HG02610 (cell line): ENCODE results near the gene STK32C.
"Not testable (repeated sequence)": the region's sequence is repeated elsewhere in the genome, so short reads cannot be mapped to it uniquely, and the experiment has no call there.

ENCODE experiments used
- ATAC-seq: cut with Tn5 transposase; IDR thresholded peaks from one replicate; pipeline ENCODE4 v1.9.1; 2021; ENCODE audit warnings: mild to moderate bottlenecking, moderate library complexity; ENCODE audit not compliant: unreplicated experiment

STK32C gene

DNA sequence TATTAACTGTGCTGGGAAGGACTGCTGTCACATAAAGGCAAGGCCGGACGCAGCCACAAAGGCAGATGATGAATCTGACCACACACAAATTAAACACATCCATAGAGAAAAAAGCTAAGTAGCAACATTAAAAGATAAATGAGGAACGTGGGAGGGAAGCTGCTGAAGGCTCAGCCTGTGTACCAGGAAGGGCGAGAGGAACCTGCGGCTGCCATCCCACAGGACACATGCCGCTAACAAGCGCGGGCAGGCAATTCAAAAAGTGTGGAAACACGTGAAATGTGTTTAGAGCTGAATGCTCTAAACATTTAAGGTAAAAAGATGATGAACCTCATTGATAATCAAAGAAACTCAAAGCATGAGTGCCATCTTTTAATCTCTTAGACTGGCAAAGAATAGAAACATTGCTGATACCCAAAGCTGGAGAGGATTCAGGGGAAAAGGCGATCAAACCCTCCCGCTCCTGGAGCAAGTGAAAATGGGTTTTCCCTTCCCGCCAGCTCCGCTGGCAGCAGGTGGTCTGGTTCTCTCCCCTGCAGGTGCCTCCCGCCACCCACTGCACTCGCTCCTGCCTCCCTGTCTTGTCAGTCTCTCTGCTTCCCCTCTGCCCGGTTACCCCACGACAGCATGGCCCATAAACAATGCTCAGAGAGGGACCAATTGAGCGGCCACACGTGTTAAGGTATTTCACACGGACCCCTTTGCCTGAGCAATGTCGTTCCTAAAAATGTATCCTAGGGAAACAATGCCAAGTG, 4.2 kb downstream of the STK32C start:
- no peak for ATAC-seq

GRCh38 chr10:132302421-132303310, 5.1 kb downstream of the STK32C start:
- ATAC-seq, result no peak

GRCh38 chr10:132301371-132302330, 6.1 kb downstream of the STK32C start:
- ATAC-seq, result no peak

DNA sequence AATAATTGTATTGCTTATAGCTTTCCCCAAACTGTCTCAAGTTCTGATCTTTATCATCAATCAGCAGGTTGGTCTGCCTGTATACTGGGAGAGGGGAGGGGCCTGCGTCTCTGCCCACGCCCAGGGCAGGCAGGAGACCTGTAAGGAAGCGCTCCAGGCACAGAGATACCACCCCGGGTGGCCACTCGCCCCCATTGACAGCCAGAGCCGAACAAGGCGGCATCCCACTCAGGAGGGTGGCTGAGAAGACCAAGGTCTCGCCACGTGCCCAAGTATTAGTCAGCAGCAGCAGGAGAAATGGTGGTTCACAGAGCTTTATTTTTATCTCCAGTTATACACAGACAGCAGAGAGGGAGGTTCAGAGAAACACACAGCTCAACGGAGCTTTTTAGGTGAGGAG, 7.2 kb downstream of the STK32C start:
- no peak for ATAC-seq

DNA sequence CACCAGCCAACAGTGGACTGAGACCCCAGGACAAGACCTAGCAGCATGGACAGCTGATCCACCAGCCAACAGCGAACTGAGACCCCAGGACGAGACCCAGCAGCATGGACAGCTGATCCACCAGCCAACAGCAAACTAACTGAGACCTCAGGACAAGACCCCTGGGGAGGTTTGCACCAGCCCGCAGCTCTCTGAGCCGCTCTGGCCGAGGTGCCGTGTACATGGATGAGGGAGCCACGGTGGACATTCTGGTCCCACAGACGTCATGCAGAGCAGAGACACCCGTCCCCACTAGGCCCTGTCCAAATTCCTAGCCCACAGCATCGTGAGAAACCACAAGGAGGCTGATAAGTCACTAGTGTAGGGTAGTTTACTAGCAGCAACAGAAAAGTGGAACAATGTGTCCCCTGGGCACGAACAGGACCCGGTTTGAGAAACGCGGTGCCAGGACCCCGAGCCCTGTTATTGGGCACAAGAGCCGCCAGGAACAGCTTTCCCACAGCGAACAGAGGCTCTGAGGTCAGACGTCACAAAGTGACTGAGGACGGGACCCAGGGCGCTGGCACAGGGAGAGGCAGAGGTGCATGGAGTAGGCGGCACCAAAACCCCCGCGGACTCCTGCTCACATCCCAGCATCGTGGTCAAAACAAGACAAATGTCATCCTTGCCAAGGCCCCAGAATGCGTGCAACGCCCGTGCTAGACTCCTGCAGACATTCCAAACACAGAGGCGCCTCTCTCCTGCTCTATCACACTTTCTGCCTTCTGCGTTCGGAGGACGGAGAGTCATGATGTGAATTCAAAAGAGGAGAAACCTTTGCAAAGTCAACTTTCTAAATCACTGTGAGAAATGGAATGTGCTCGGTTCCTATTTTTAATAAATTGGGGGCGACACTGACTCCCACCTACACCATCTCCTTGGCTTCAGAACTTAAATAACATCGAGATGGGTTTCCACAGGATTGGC, 8.1 kb downstream of the STK32C start:
- no peak for ATAC-seq

DNA sequence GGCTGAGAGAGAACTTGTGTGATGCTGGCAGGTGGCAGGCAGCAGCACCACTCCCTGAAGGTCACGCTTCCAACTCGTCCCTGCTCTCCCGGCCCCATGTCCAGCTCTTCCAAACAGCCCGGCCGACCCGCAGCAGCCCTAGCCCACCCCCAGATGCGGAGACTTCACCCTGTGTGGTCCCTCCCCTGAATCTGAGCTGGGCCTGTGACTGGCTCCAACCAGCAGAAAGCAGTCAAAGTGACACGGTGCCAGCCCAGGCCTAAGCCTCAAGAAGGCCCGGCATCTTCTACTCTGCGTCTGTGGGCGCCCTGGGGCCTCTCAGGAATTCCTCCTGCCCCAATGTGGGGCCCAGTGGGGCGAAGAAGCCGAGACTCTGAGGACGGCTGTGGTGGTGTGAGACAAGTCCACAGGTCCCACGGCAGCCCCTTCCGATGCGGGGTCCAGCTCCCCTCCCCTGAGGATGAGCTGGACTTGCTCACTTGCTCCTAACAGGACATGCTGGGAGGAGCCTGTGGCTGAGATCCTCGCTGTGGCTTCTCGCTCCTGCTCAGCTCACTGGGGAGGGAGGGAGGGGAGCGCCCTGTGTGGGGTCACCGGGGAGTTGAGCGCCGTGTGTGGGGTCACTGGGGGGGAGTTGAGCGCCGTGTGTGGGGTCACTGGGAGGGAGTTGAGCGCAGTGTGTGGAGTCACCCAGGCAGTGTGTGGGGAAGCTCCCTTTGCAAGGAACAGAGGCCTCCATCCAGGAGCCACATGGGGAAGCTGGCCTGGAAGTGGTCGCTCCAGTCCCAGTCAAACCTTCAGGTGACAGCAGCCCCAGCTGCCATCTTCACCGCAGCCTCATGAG, 9.5 kb downstream of the STK32C start:
- no peak for ATAC-seq

DNA sequence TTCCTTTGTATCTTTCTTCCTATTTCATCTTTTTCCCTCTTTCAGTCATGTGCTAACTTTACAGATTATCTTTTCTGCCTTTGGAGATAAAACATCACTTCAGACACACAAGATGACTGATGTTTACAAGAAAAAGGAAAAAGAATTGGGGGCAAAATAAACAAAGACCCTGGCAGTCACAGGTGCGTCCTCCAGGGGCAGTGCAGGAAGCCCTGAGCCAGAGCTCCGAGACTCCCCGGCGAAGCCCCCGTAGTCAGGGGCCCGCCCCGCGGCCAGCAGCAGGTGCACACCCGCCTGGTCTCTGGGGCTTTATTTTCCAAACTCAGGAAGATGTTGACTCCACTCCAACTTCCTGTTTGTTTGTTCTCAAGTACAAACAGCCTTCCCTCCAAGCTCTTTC, 10.2 kb downstream of the STK32C start:
- ATAC-seq, result no peak

DNA sequence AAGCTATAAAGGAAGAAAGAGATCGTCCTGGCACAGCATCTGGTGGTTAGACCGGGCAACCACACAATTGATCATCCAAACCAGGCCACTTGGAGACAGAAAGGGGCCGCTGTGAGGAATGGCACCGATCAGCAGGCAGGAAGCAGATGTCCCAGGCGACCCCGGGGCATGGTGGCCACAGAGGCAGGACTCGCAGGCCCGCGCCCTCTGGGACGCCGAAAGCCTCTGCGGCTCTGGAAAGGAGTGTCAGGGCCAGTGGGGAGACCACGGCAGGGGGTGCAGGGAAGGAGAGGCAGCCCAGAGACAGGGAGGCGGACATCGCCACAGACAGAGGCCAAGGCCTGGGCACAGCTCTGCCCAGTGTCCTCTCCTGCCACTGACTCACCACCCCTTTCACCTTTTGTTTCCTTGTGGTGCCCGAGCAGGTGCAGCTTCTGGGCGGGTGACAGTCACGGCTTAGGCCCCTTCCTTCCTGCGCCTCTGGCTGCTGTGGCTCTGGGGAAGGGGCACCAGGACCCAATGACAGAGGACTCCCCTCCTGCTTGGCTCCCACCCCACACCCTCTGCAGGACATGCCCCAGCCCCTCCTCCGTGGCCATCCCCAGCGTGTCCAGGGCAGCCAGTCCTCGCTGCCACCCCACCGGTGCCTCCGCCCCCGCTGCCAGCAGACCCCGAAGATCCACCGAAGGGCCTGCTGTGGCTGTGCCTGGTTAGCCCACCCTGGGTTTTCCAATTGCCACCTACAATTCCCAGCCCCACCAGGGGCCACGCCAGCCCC, 10.9 kb downstream of the STK32C start:
- ATAC-seq, result no peak

GRCh38 chr10:132295481-132295880, 12.3 kb downstream of the STK32C start:
- ATAC-seq, result not testable (repeated sequence)

DNA sequence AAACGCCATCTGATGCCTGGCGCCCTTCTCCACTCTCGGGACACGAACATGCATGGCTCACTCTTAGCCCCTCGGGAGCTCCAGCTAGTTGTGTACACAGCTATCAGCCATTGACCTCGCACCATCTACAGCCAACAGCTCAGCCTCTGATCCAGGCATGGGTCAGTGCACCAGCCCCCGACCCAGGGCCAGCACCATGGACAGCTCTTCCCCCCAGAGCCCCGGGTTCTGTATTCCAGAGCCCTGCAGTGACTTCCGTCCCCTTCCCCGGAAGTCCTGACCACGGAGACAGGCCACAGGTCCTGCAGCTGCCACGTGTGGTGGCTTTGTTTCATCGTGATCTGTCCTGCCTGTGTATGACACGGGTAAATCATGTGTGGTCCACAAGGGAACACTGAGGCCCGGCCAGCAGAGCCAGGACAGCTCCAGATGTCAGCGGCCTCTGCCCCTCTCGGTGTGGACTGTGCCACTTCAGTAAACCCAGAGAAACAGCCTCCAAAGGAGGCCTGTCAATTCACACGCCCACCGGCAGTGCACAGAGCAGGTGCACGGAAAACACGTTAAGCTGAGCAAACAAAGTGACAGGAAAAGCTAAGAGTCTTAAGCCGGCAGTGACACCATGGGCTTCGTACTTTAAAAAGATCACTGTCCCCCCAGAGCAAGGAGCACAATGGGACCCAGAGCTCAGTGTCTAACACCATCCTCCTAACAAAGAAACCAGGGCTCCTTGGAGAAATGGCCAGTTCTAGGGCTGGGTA, 13.0 kb downstream of the STK32C start:
- ATAC-seq, result no peak

DNA sequence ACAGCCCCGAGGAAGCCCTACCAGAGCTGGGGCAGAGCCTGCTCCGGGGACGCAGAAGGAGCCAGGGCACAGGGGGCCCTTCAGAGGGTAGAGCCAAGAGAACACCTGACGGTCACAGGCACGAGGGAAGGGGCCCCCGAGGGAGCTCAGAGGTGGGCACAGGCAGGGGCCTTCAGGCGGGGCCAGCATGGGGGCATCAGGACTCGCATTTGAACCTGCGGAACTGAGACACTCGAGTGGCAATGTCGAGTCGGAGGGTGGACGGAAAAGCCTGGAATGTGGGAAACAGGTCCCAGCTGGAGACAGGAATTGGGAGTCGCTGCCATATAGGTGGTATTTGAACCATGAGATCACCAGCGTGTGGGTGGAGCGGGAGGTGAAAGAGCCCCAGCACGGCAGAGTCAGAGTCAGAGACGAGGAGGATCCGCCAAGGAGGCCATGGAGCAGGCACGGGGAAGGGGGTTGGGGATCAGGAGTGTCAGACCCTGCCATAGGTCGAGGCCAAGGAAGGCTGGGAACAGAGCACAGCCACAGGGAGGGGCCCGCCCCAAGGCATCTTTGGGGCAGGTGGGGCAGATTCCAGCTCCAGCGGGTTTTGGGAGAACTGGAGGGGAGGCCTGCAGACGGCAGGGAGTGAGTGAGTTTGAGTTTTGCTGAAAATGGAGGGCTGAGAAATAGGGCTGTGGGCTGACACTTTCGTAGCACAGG, 13.8 kb downstream of the STK32C start:
- ATAC-seq, result no peak

- ATAC-seq, result no peak
Observed at GRCh38 chr10:132293201-132293812, 14.4 kb downstream of the STK32C start.

DNA sequence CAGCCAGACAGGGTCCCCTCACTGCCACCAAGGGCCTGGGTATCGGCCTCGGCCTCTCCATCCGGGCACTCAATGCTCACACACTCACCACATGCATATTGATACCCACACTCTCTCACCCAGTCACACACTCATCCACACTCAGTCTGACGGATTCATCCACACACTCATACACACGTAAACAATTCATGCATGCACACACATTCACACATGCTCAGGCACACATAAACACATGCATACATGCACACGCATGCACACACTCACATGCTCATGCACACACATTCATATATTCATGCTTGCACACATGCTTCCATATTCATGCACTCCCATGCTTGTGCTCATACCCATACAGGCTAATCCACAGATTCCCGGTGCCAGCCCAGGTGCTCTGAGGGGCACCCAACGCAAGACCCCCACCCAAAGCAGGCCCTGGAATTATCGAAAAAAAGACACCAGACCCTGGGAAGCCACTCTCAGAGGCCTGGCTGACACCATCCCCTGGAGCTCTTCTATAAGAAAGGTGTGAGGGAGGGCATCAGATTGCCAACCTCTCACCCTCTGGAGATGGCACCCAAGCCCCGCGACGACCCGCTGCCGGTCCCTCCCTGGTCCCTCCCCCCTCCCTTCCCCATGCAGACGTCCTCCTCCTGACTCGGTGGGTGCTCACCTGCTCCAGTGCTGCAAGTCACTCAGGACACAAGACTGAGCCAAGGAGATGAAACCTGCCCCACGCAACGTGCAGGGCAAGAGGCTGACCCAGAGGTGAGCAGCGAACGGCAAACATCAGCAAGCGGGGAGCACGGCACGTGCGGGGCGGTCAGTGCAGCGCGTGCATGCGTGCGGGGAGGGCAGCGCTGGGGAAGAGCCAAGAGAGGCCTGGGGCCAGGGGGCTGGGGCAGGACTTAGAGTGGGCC, 15.2 kb downstream of the STK32C start:
- no peak for ATAC-seq

GRCh38 chr10:132291826-132292225, 15.9 kb downstream of the STK32C start:
- ATAC-seq, result no peak

DNA sequence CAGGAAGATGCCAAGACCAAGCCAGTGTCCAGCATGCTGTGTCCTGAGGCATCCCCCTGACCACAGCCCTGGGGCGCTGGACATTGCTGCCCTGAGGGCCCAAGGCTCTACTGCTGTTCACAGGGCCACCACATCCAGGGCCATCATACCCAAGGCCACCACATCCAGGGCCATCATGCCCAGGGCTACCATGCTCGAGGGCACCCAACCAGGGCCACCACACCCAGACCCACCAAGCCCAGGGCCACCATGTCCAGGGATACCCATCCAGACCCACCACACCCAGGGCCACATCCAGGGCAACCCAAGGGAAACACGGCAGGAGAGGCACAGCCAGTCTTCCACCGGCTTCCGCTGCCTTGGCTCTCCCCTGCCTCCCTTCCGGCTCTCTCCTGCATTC, 17.1 kb downstream of the STK32C start:
- ATAC-seq, result no peak
